Measurements from ENCODE around the gene LYPD6B.

The LYPD6B gene, protein sequence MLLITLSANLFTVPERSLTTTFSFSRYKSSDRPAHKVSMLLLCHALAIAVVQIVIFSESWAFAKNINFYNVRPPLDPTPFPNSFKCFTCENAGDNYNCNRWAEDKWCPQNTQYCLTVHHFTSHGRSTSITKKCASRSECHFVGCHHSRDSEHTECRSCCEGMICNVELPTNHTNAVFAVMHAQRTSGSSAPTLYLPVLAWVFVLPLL

GRCh38 chr2:149038442-149039212, at the start of gene LYPD6B:
Gene LYPD6B, plus strand, starts transcription at chr2:149038699. Its CDS starts 92,250 bp downstream, at chr2:149130949.
- TF ChIP-seq, protein P1, sequence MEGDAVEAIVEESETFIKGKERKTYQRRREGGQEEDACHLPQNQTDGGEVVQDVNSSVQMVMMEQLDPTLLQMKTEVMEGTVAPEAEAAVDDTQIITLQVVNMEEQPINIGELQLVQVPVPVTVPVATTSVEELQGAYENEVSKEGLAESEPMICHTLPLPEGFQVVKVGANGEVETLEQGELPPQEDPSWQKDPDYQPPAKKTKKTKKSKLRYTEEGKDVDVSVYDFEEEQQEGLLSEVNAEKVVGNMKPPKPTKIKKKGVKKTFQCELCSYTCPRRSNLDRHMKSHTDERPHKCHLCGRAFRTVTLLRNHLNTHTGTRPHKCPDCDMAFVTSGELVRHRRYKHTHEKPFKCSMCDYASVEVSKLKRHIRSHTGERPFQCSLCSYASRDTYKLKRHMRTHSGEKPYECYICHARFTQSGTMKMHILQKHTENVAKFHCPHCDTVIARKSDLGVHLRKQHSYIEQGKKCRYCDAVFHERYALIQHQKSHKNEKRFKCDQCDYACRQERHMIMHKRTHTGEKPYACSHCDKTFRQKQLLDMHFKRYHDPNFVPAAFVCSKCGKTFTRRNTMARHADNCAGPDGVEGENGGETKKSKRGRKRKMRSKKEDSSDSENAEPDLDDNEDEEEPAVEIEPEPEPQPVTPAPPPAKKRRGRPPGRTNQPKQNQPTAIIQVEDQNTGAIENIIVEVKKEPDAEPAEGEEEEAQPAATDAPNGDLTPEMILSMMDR (IDR thresholded peaks at IDR 0.05; ENCODE audit: borderline replicate concordance, insufficient read depth, low read depth, low read length) = peak; percentile 51; the same call in 1 of the 2 replicates
- H3K4me3 ChIP-seq (ENCODE audit: low read depth, low read length) = peak within 1 kb of the TSS; percentile 62

DNA sequence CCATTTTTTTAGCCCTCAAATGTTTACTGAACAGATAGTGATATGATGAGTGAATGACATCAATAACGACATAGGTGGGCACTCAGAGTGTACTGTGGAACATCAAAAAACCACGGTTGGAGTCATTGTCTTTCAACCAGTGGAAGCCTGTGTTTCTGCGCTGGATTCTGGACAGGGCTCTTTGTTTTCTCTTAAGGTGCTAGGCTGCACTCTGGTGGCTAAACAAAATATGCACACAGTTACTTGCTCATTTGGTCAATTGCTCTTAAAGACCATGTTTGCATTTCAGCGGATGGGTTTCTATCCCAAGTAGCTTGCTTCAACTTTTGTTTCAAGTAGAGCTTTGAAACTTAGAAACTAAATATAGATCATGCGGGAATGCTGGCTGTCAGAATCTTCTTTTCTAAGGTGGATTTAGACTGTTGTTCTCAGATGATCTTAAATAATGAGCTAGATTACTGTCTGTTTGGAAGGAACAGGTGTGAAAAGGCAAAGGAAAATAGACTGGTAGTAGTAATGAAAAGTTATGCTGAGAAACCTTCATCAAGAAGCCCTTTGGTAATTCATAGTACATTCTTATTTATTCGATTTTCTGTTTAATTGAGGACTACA, 48.5 kb upstream of the LYPD6B start:
- no peak overlapping the region for H3K4me3 ChIP-seq (ENCODE audit: low read depth, low read length)
- TF ChIP-seq, protein P1 (IDR thresholded peaks at IDR 0.05; ENCODE audit: borderline replicate concordance, insufficient read depth, low read depth, low read length) = peak; percentile 65

DNA sequence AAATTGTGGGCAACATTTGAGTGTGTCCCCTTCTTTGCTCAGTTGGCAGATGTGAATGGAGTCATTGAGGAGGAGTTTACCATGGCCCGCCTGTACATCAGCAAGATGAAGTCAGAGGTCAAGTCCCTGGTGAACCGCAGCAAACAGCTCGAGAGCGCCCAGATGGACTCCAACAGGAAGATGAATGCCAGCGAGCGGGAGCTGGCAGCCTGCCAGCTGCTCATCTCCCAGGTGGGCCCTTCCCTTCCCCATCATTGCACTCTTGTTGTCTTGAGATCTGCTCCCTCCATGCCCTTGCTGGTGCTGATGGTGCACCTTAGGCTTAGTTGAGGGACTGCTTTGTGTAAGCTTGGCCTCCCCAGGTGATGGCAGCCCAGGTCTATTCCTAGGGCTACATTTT, 47.5 kb upstream of the LYPD6B start:
- H3K4me3 ChIP-seq (ENCODE audit: low read depth, low read length) = no peak overlapping the region
- TF ChIP-seq, protein P1 (IDR thresholded peaks at IDR 0.05; ENCODE audit: borderline replicate concordance, insufficient read depth, low read depth, low read length) = no peak

DNA sequence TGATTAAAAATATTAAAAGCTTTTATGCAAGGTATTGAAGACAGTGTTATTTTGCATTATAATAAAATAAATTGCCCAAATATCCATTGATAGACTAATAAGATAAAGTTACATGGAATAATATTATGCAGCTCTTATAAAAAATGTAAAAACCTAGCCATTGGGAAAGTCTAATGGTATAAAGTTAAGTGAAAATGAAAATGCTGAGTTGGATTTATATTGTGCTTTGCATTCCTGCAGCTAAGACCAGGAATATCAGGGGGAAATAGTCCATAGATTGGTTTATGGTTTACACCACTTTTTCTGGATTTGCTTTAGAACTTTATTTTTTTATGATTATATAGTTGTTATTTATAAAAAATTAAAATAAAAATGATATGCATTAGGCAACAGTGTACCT, 46.1 kb upstream of the LYPD6B start:
- H3K4me3 ChIP-seq (ENCODE audit: low read depth, low read length) = no peak overlapping the region
- TF ChIP-seq, protein P1 (IDR thresholded peaks at IDR 0.05; ENCODE audit: borderline replicate concordance, insufficient read depth, low read depth, low read length) = no peak

DNA sequence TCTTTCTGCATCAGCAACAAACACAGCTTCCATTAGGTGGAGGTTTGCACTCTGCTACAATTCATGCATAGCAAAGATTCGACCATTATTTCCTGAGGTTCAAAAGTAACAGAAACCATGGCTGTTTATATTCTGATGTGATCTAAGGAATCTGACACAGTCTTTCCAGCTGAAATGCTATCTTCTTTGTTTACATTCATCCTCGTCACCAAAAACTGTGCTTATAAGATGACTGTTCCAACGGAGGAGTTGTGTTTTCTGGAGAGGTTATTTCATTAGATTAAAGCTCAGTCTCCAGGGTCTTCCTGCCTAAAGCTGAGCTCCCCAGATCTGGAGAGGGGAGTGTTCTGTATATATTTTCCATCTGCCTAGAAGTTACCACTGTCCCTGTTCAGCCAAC, 45.1 kb upstream of the LYPD6B start:
- TF ChIP-seq, protein P1 (IDR thresholded peaks at IDR 0.05; ENCODE audit: borderline replicate concordance, insufficient read depth, low read depth, low read length) = no peak
- no peak overlapping the region for H3K4me3 ChIP-seq (ENCODE audit: low read depth, low read length)

DNA sequence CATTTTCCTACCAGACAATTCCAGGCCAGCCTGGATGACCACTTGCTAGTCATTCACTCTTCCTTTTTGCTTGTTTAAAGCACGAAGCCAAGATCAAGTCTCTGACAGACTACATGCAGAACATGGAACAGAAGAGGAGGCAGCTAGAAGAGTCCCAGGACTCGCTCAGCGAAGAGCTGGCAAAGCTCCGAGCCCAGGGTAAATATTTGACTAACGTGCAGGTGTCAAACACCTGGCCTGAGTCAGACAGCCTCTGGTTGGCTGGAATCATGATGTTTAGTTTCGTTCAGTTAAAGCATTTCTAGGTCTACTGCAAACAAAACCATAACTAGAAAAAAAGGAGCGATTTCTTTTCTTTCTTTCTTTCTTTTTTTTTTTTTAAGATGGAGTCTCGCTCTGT, 44.2 kb upstream of the LYPD6B start:
- TF ChIP-seq, protein P1 (IDR thresholded peaks at IDR 0.05; ENCODE audit: borderline replicate concordance, insufficient read depth, low read depth, low read length) = no peak
- H3K4me3 ChIP-seq (ENCODE audit: low read depth, low read length) = no peak overlapping the region
